Naive thymus-derived CD8-positive, alpha-beta T cell (primary cell): ENCODE results near the gene POLR3K. TPM values are rescaled to one million over a fixed set of nuclear protein-coding genes. Genes with fewer than 3 reads are reported as not detected.

ENCODE experiments used
- ATAC-seq, 2 donors: fragments of 150-1000 bp; cut with Tn5 transposase in 1 of 2; sonication (Bioruptor Pico), chemical (Tn5 transposase) in 1 of 2; 1 replicate in 1 of 2; 2 replicates in 1 of 2; pipeline ENCODE4 v1.10.0; 2021; ENCODE audit warnings: mild to moderate bottlenecking in 2 of 2, moderate library complexity in 2 of 2
- POLR2A ChIA-PET: fragments of 350-600 bp; sonication (Branson Sonifier 250); formaldehyde crosslinking; loops from one replicate; lab custom pipeline; 2021; ENCODE audit warnings: antibody characterized with exemption; lab: Charles Lee
- DNase-seq, 10 donors: peaks; one replicate each; pipeline versions ENCODE4 v3.0.0 to v3.0.0-alpha.2; 2020 to 2022
- H3K27ac Mint-ChIP-seq, 10 donors: one replicate each; pipeline ENCODE4 v1.8.0; 2020 to 2022; ENCODE audit warnings: mild to moderate bottlenecking in 10 of 10, mixed read lengths in 10 of 10, moderate library complexity in 4 of 10, inconsistent platforms in 1 of 10
- H3K27me3 Mint-ChIP-seq, 5 donors: one replicate each; pipeline ENCODE4 v1.8.0; 2021 to 2022; ENCODE audit warnings: mixed read lengths in 5 of 5
- H3K36me3 Mint-ChIP-seq, 3 donors: one replicate each; pipeline ENCODE4 v1.8.0; 2020 to 2022; ENCODE audit warnings: mixed read lengths in 3 of 3, mild to moderate bottlenecking in 2 of 3, inconsistent platforms in 1 of 3
- H3K4me1 Mint-ChIP-seq, 4 donors: one replicate each; pipeline ENCODE4 v1.8.0; 2021 to 2022; ENCODE audit warnings: mixed read lengths in 4 of 4
- H3K4me3 Mint-ChIP-seq, 10 donors: one replicate each; pipeline ENCODE4 v1.8.0; 2020 to 2022; ENCODE audit warnings: mild to moderate bottlenecking in 10 of 10, mixed read lengths in 10 of 10, moderate library complexity in 6 of 10, inconsistent platforms in 1 of 10
- H3K9me3 Mint-ChIP-seq, 9 donors: one replicate each; pipeline ENCODE4 v1.8.0; 2020 to 2022; ENCODE audit warnings: mixed read lengths in 9 of 9, mild to moderate bottlenecking in 3 of 9, inconsistent platforms in 1 of 9, moderate library complexity in 1 of 9
- polyA plus RNA-seq, 3 donors: library from polyadenylated mRNA; unstranded; fragments of 300-500 nt; fragmentation: Illumina TruSeq; gene quantifications; one replicate each; pipeline ENCODE4 v1.2.3, GENCODE V29; 2021
- total RNA-seq, 8 experiments: library from RNA in 2 of 8; stranded (reverse) in 2 of 8; gene quantifications; one replicate each; pipeline ENCODE4 v1.2.3 and lab custom pipeline; 2021 to 2026

The POLR3K gene
- total and polyA plus RNA-seq, 5 experiments from 2014 or later: 16.2 to 29.5 (median 20.9) TPM

- Mint-ChIP-seq H3K9me3 (no peaks in the 10 kb centered on the region), H3K27me3 (no peaks in the 10 kb centered on the region), H3K4me1 (peaks cover 10 to 24% (median 19%) of the 10 kb centered on the region in 4 donors), H3K27ac (peak overlapping the region in 1 of 10 donors; percentile 24), H3K36me3 (peaks cover 0 to 27% (median 2%) of the 10 kb centered on the region in 3 donors), H3K4me3 (no peak overlapping the region)
- ATAC-seq (no peak), DNase-seq (no peak)
- POLR2A ChIA-PET: no interaction called here
Measured at GRCh38 chr16:88613-89012, 35.2 kb upstream of the POLR3K start.

GRCh38 chr16:86483-86952, 33.1 kb upstream of the POLR3K start:
- no peak overlapping the region for H3K4me3 Mint-ChIP-seq
- H3K27me3 Mint-ChIP-seq: no peaks in the 10 kb centered on the region
- H3K4me1 Mint-ChIP-seq: peaks cover 17 to 35% (median 31%) of the 10 kb centered on the region in 4 donors
- peak overlapping the region in 1 of 10 donors; percentile 35 for H3K27ac Mint-ChIP-seq
- H3K36me3 Mint-ChIP-seq: peaks cover 0 to 29% (median 2%) of the 10 kb centered on the region in 3 donors
- ATAC-seq: no peak
- POLR2A ChIA-PET: no interaction called here
- H3K9me3 Mint-ChIP-seq: no peaks in the 10 kb centered on the region
- DNase-seq: no peak

- ATAC-seq (no peak), DNase-seq (no peak)
- Mint-ChIP-seq H3K27ac (peak overlapping the region in 6 of 10 donors; percentile 8 to 82 (median 47)), H3K27me3 (no peaks in the 10 kb centered on the region), H3K4me1 (peaks cover 19 to 35% (median 32%) of the 10 kb centered on the region in 4 donors), H3K36me3 (peaks cover 0 to 29% (median 2%) of the 10 kb centered on the region in 3 donors), H3K4me3 (no peak overlapping the region), H3K9me3 (no peaks in the 10 kb centered on the region)
- POLR2A ChIA-PET: interaction anchor here (2.3 kb wide), 1 partner anchor 10 kb away, joined by 10 read pairs; no protein-coding TSS in a partner anchor
Measured at GRCh38 chr16:85865-86264, 32.5 kb upstream of the POLR3K start.

DNA sequence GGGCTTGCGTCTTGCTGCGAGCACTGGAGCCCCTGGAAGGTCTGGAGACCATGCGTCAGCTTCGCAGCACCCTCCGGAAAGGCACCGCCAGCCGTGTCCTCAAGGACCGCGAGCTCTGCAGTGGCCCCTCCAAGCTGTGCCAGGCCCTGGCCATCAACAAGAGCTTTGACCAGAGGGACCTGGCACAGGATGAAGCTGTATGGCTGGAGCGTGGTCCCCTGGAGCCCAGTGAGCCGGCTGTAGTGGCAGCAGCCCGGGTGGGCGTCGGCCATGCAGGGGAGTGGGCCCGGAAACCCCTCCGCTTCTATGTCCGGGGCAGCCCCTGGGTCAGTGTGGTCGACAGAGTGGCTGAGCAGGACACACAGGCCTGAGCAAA, 32.0 kb upstream of the POLR3K start:
- POLR2A ChIA-PET: interaction anchor here (1.0 to 2.3 kb wide), 2 partner anchors 8 to 11 kb away, joined by 6 to 10 read pairs; no protein-coding TSS in a partner anchor
- DNase-seq (no peak), ATAC-seq (no peak)
- H3K27ac Mint-ChIP-seq: peak overlapping the region in 5 of 10 donors; percentile 67 to 93 (median 82)
- H3K36me3 Mint-ChIP-seq: peaks cover 0 to 28% (median 2%) of the 10 kb centered on the region in 3 donors
- H3K4me3 Mint-ChIP-seq: peak overlapping the region in 1 of 10 donors; percentile 20
- H3K9me3 Mint-ChIP-seq: no peaks in the 10 kb centered on the region
- H3K4me1 Mint-ChIP-seq: peaks cover 20 to 35% (median 35%) of the 10 kb centered on the region in 4 donors
- H3K27me3 Mint-ChIP-seq: no peaks in the 10 kb centered on the region

GRCh38 chr16:84718-85406, 31.5 kb upstream of the POLR3K start:
- DNase-seq (peak in 4 of 10 donors; percentile 29 to 71 (median 41)), ATAC-seq (peak; percentile 72 to 74)
- peaks cover 20 to 35% (median 35%) of the 10 kb centered on the region in 4 donors for H3K4me1 Mint-ChIP-seq
- no peaks in the 10 kb centered on the region for H3K9me3 Mint-ChIP-seq
- no peaks in the 10 kb centered on the region for H3K27me3 Mint-ChIP-seq
- H3K36me3 Mint-ChIP-seq: peaks cover 0 to 26% (median 2%) of the 10 kb centered on the region in 3 donors
- H3K4me3 Mint-ChIP-seq: peak overlapping the region; percentile 6 to 66 (median 60)
- peak overlapping the region; percentile 67 to 93 (median 82) for H3K27ac Mint-ChIP-seq
- POLR2A ChIA-PET: interaction anchor here (0.6 to 2.3 kb wide), 4 partner anchors 9 to 310 kb away, joined by 3 to 10 read pairs (median 4); no protein-coding TSS in a partner anchor

- ATAC-seq: peak; percentile 28 to 40
- Mint-ChIP-seq H3K4me1 (peaks cover 21 to 43% (median 43%) of the 10 kb centered on the region in 4 donors), H3K36me3 (peaks cover 0 to 30% (median 2%) of the 10 kb centered on the region in 3 donors), H3K4me3 (peak overlapping the region in 9 of 10 donors; percentile 33 to 81 (median 61)), H3K27ac (peak overlapping the region; percentile 75 to 96 (median 83)), H3K27me3 (no peaks in the 10 kb centered on the region), H3K9me3 (no peaks in the 10 kb centered on the region)
- POLR2A ChIA-PET: interaction anchor here (0.6 to 2.3 kb wide), 5 partner anchors 9 to 311 kb away, joined by 3 to 10 read pairs (median 3); no protein-coding TSS in a partner anchor
- DNase-seq: no peak
Measured at GRCh38 chr16:83781-84615, 30.6 kb upstream of the POLR3K start.

GRCh38 chr16:83060-83603, 29.7 kb upstream of the POLR3K start:
- POLR2A ChIA-PET: interaction anchor here (0.6 to 0.7 kb wide), 2 partner anchors 11 to 146 kb away, joined by 3 to 6 read pairs; partner anchors contain the start of gene LUC7L
- DNase-seq (no peak), ATAC-seq (no peak)
- H3K27ac Mint-ChIP-seq: peak overlapping the region in 3 of 10 donors; percentile 79 to 96 (median 82)
- H3K9me3 Mint-ChIP-seq: no peaks in the 10 kb centered on the region
- no peaks in the 10 kb centered on the region for H3K27me3 Mint-ChIP-seq
- H3K36me3 Mint-ChIP-seq: peaks cover 0 to 26% (median 0%) of the 10 kb centered on the region in 3 donors
- H3K4me1 Mint-ChIP-seq: peaks cover 26 to 49% (median 48%) of the 10 kb centered on the region in 4 donors
- peak overlapping the region in 3 of 10 donors; percentile 20 to 81 (median 47) for H3K4me3 Mint-ChIP-seq

GRCh38 chr16:79151-80054, 26.0 kb upstream of the POLR3K start:
- Mint-ChIP-seq H3K4me3 (peak overlapping the region; percentile 82 to 92 (median 88)), H3K27ac (peak overlapping the region in 9 of 10 donors; percentile 37 to 87 (median 69)), H3K27me3 (peaks cover 2 to 4% (median 2%) of the 10 kb centered on the region in 5 donors), H3K36me3 (peaks cover 0 to 9% (median 0%) of the 10 kb centered on the region in 3 donors), H3K9me3 (no peaks in the 10 kb centered on the region), H3K4me1 (peaks cover 27 to 51% (median 46%) of the 10 kb centered on the region in 4 donors)
- POLR2A ChIA-PET: no interaction called here
- no peak for DNase-seq
- ATAC-seq: no peak

DNA sequence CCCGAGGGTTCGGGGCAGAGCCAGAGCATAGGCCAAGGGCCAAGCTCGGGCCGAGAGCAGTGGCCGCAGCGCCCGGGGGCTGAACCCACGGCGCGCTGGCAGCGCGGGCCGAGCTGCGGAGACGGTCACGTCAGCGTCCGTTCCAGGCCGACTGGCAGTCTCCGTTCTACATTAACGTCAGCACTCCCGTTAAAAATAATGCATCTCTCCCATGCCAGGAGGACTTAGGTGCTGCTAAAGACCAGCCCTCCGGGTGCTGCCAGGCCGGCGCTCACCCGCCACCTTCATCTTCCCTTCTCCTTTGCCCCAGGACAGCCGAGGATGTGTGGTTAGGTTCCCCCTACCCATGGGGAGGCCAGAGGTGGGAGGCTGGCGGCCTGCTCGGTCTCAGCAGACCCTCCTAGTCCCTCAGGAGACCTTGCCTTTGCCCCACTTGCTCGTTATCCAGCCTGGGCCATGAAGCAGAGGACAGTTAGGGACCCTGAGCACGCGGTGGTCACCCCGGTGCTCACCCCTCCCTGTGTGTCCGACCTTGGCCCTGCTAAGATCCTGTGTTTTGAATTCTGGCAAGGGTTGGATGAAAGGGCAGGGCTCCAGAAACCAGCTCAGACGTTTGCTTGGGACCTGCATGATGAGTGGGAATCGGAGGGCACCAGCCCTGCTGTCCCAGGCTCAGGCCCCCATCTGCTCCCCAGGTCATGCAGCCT, 25.2 kb upstream of the POLR3K start:
- peak overlapping the region; percentile 82 to 92 (median 88) for H3K4me3 Mint-ChIP-seq
- POLR2A ChIA-PET: interaction anchor here (0.6 to 1.6 kb wide), 2 partner anchors 25 to 261 kb away, joined by 3 to 7 read pairs; partner anchors contain the start of genes POLR3K and SNRNP25
- DNase-seq (no peak), ATAC-seq (peak in 1 of 2 donors; percentile 25)
- peaks cover 0 to 6% (median 0%) of the 10 kb centered on the region in 3 donors for H3K36me3 Mint-ChIP-seq
- peaks cover 4 to 10% (median 8%) of the 10 kb centered on the region in 5 donors for H3K27me3 Mint-ChIP-seq
- H3K27ac Mint-ChIP-seq: peak overlapping the region in 9 of 10 donors; percentile 37 to 92 (median 82)
- H3K4me1 Mint-ChIP-seq: peaks cover 22 to 43% (median 38%) of the 10 kb centered on the region in 4 donors
- no peaks in the 10 kb centered on the region for H3K9me3 Mint-ChIP-seq

DNA sequence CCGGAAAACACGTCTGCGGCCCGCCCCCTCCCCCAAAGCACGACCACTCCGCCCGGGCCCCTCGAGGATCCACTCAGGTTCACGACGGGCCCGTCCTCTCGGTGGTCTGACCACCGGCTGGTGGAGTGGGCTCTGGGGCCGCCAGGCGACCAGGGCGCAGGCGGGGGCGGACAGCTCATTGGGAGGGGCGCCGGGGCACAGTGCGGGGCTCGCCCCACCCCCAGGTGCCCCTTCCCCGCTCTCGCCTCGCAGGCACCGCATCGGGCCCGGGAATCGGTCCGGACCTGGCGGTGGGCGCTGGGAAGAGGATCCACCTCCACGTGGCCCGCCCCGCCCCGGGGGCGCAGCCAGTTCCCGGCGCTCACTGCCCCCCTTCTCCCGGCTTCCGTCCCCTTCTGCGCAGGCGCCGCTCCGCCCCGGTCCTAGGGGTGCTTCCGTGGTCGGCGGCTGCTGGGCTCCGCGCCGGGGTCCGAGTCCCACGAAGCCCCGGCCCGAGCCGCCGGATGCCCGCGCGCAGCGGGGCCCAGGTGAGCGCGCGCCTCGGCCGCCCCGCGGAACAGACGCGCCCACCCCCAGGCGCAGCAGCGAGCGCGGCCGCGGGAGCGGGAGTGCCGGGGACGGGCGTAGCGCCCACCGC, 24.5 kb upstream of the POLR3K start, which contains the start of gene MPG:
Gene MPG (plus strand): TSS at position 419 of the 637 bp plus-strand sequence. CDS start 85 bp downstream, at position 504.
- peaks cover 7 to 17% (median 13%) of the 10 kb centered on the region in 5 donors for H3K27me3 Mint-ChIP-seq
- peak; percentile 83 to 84 for ATAC-seq
- peak within 1 kb of the TSS; percentile 37 to 92 (median 81) for H3K27ac Mint-ChIP-seq
- H3K36me3 Mint-ChIP-seq: peaks cover 0 to 7% (median 0%) of the 10 kb centered on the region in 3 donors
- DNase-seq: peak; percentile 66 to 88 (median 78)
- H3K4me1 Mint-ChIP-seq: peaks cover 19 to 40% (median 34%) of the 10 kb centered on the region in 4 donors
- peak within 1 kb of the TSS; percentile 82 to 92 (median 88) for H3K4me3 Mint-ChIP-seq
- no peaks in the 10 kb centered on the region for H3K9me3 Mint-ChIP-seq
- POLR2A ChIA-PET: interaction anchor here (0.6 to 1.6 kb wide), 3 partner anchors 10 to 261 kb away, joined by 3 to 7 read pairs (median 4); partner anchors contain the start of genes POLR3K and SNRNP25
